H9 (cell line): ENCODE measurements around the gene HIC1. TPM values are rescaled to one million over a fixed set of nuclear protein-coding genes. Genes with fewer than 3 reads are reported as not detected.

Source experiments
- DNase-seq: peaks from one replicate; pipeline ENCODE4 v3.0.0-alpha.2; 2017
- H2AFZ ChIP-seq: one replicate; pipeline ENCODE4 v1.6.1; 2013; ENCODE audit warnings: mild to moderate bottlenecking, low read length, control low read depth, moderate library complexity
- H2AK5ac ChIP-seq: 2 replicates; pipeline ENCODE4 v1.6.1; 2013; ENCODE audit warnings: low read length, control low read depth, mixed read lengths; ENCODE audit not compliant: insufficient read length
- H2BK120ac ChIP-seq: one replicate; pipeline ENCODE4 v1.6.1; 2013; ENCODE audit warnings: low read depth, mild to moderate bottlenecking, low read length, control low read depth, inconsistent platforms; ENCODE audit not compliant: poor library complexity, severe bottlenecking
- H2BK12ac ChIP-seq: 2 replicates; pipeline ENCODE4 v1.6.1; 2013; ENCODE audit warnings: low read length, control low read depth, mixed read lengths, low read depth; ENCODE audit not compliant: insufficient read length
- H2BK15ac ChIP-seq: 2 replicates; pipeline ENCODE4 v1.6.1; 2013; ENCODE audit warnings: low read depth, low read length, control low read depth
- H2BK20ac ChIP-seq: one replicate; pipeline ENCODE4 v1.6.1; 2013; ENCODE audit warnings: low read depth, mild to moderate bottlenecking, low read length, control low read depth, inconsistent platforms; ENCODE audit not compliant: poor library complexity, severe bottlenecking
- H2BK5ac ChIP-seq: 2 replicates; pipeline ENCODE4 v1.6.1; 2013; ENCODE audit warnings: low read length, control low read depth, mixed read lengths; ENCODE audit not compliant: insufficient read length
- H3K14ac ChIP-seq: 2 replicates; pipeline ENCODE4 v1.6.1; 2013; ENCODE audit warnings: low read length, control low read depth; ENCODE audit not compliant: insufficient read depth
- H3K18ac ChIP-seq: 2 replicates; pipeline ENCODE4 v1.6.1; 2013; ENCODE audit warnings: low read depth, mild to moderate bottlenecking, mixed read lengths, low read length, control low read depth; ENCODE audit not compliant: insufficient read length
- H3K23ac ChIP-seq: 2 replicates; pipeline ENCODE4 v1.6.1; 2013; ENCODE audit warnings: low read length, control low read depth, mixed read lengths, low read depth; ENCODE audit not compliant: insufficient read length
- H3K23me2 ChIP-seq: 2 replicates; pipeline ENCODE4 v1.6.1; 2013; ENCODE audit warnings: low read depth, mild to moderate bottlenecking, mixed read lengths, low read length, control low read depth; ENCODE audit not compliant: insufficient read length, poor library complexity, severe bottlenecking
- H3K27ac ChIP-seq: 2 replicates; pipeline ENCODE4 v1.5.1; 2013; ENCODE audit warnings: low read length, control low read depth, mixed read lengths, low read depth; ENCODE audit not compliant: insufficient read length
- H3K27me3 ChIP-seq: 2 replicates; pipeline ENCODE4 v1.6.1; 2013; ENCODE audit warnings: low read length, control low read depth, inconsistent platforms; ENCODE audit not compliant: insufficient read depth
- H3K4ac ChIP-seq: 2 replicates; pipeline ENCODE4 v1.6.1; 2013; ENCODE audit warnings: low read depth, mild to moderate bottlenecking, control low read depth, inconsistent platforms, low read length, moderate library complexity
- H3K4me1 ChIP-seq: 2 replicates; pipeline ENCODE4 v1.6.1; 2013; ENCODE audit warnings: low read length, control low read depth, inconsistent platforms; ENCODE audit not compliant: insufficient read depth
- H3K4me2 ChIP-seq: 2 replicates; pipeline ENCODE4 v1.6.1; 2013; ENCODE audit warnings: low read length, control low read depth, mixed read lengths; ENCODE audit not compliant: insufficient read length, insufficient read depth
- H3K56ac ChIP-seq: 2 replicates; pipeline ENCODE4 v1.6.1; 2013; ENCODE audit warnings: low read depth, mild to moderate bottlenecking, mixed read lengths, low read length, control low read depth; ENCODE audit not compliant: insufficient read length
- H3K79me1 ChIP-seq: 2 replicates; pipeline ENCODE4 v1.6.1; 2013; ENCODE audit warnings: low read depth, mild to moderate bottlenecking, moderate library complexity, low read length, control low read depth, inconsistent platforms; ENCODE audit not compliant: insufficient read depth, poor library complexity, severe bottlenecking
- H3K79me2 ChIP-seq: 2 replicates; pipeline ENCODE4 v1.6.1; 2013; ENCODE audit warnings: low read length, control low read depth, inconsistent platforms; ENCODE audit not compliant: insufficient read depth
- H3K9ac ChIP-seq: 2 replicates; pipeline ENCODE4 v1.6.1; 2013; ENCODE audit warnings: low read length, control low read depth, mixed read lengths; ENCODE audit not compliant: insufficient read length; ENCODE audit errors: extremely low read depth
- H3K9me3 ChIP-seq: one replicate; pipeline ENCODE4 v1.6.1; 2013; ENCODE audit warnings: low read depth, low read length, inconsistent platforms; ENCODE audit not compliant: control insufficient read depth
- H3T11ph ChIP-seq: one replicate; pipeline ENCODE4 v1.6.1; 2013; ENCODE audit warnings: mild to moderate bottlenecking, low read length, control low read depth, inconsistent platforms
- H4K20me1 ChIP-seq: one replicate; pipeline ENCODE4 v1.6.1; 2013; ENCODE audit not compliant: control insufficient read depth, insufficient read length, insufficient read depth
- H4K5ac ChIP-seq: 2 replicates; pipeline ENCODE4 v1.6.1; 2013; ENCODE audit warnings: low read depth, mild to moderate bottlenecking, mixed read lengths, low read length, control low read depth; ENCODE audit not compliant: insufficient read length
- H4K8ac ChIP-seq: replicated peaks from 2 replicates; pipeline ENCODE4 v1.6.1; 2013; ENCODE audit warnings: low read length, control low read depth, mixed read lengths, low read depth; ENCODE audit not compliant: insufficient read length
- H4K91ac ChIP-seq: 2 replicates; pipeline ENCODE4 v1.6.1; 2013; ENCODE audit warnings: low read depth, mild to moderate bottlenecking, moderate library complexity, mixed read lengths, low read length, control low read depth; ENCODE audit not compliant: insufficient read length
- H3K27ac Mint-ChIP-seq, 3 experiments: 2 replicates in 2 of 3; 3 replicates in 1 of 3; pipeline ENCODE4 v1.8.0; 2020 to 2021; ENCODE audit warnings: mixed read lengths in 3 of 3, mild to moderate bottlenecking in 1 of 3, moderate library complexity in 1 of 3
- H3K27me3 Mint-ChIP-seq: 2 replicates; pipeline ENCODE4 v1.8.0; 2021; ENCODE audit warnings: low read depth, mild to moderate bottlenecking, moderate library complexity, mixed read lengths
- H3K36me3 Mint-ChIP-seq, 3 experiments: 2 replicates in 2 of 3; 3 replicates in 1 of 3; pipeline ENCODE4 v1.8.0; 2020 to 2021; ENCODE audit warnings: low read depth in 3 of 3, mixed read lengths in 3 of 3; ENCODE audit not compliant: insufficient read depth in 1 of 3
- H3K4me1 Mint-ChIP-seq, 2 experiments: 2 replicates each; pipeline ENCODE4 v1.8.0; 2020; ENCODE audit warnings: mixed read lengths in 2 of 2
- H3K4me3 Mint-ChIP-seq, 2 experiments: 2 replicates in 1 of 2; 3 replicates in 1 of 2; pipeline ENCODE4 v1.8.0; 2020 to 2021; ENCODE audit warnings: mild to moderate bottlenecking in 2 of 2, mixed read lengths in 2 of 2, moderate library complexity in 1 of 2
- H3K9me3 Mint-ChIP-seq, 2 experiments: 2 replicates in 1 of 2; 3 replicates in 1 of 2; pipeline ENCODE4 v1.8.0; 2020; ENCODE audit warnings: mild to moderate bottlenecking in 2 of 2, mixed read lengths in 2 of 2, moderate library complexity in 1 of 2
- CTCF ChIP-seq: fragments of 200-600 bp; sonication (generic); conservative IDR thresholded peaks from 3 replicates; pipeline ENCODE4 v1.8.0; 2021; ENCODE audit warnings: antibody characterized with exemption, mild to moderate bottlenecking
- WGBS: extraction: QIAGEN DNeasy Blood & Tissue Kit; methylation state at CpG from one replicate; pipeline ENCODE4 v1.1.7; 2013; ENCODE audit warnings: missing lambda C conversion rate, low lambda C conversion rate, mixed read lengths; ENCODE audit not compliant: insufficient read length; ENCODE audit errors: extremely low coverage; 5-methylcytosine and 5-hydroxymethylcytosine counted together
- total RNA-seq: library from RNA; stranded (reverse); gene quantifications from 2 replicates; pipeline ENCODE4 v1.2.1, GENCODE V29; 2021

HIC1 gene
- total RNA-seq, 1 experiment from 2014 or later, result 1.8 TPM

DNA sequence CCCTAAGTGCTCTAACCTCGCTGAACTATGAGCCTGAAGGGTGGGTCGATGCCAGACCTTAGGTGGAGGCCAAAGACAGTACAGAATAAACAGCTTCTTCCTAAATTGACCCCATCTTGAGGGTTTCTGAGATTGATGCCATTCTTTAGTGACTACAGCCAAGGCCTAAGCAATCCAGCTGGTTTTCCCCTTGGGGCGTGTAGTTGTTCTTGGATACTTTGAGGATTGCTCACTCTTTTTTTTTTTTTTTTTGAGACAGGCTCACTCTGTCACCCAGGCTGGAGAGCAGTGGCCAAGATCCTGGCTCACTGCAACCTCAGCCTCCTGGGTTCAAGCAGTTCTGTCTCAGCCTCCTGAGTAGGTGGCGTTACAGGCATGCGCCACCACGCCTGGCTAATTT lies 11.1 kb upstream of the HIC1 start:
- no peak for TF ChIP-seq CTCF
- H2AFZ ChIP-seq, result no peak overlapping the region
- H3K14ac ChIP-seq, result no peak overlapping the region
- peaks cover 29% of the 10 kb centered on the region for H3K27me3 Mint-ChIP-seq
- peaks cover 9% of the 10 kb centered on the region for H3K23me2 ChIP-seq
- no peaks in the 10 kb centered on the region for H3K4me1 ChIP-seq
- DNase-seq, result no peak
- H2BK20ac ChIP-seq, result no peak overlapping the region
- H3K27ac ChIP-seq, result no peak overlapping the region
- no peaks in the 10 kb centered on the region for H3K9me3 ChIP-seq
- no peak overlapping the region for H3K9ac ChIP-seq
- H3K4me1 Mint-ChIP-seq, result peaks cover 7 to 11% of the 10 kb centered on the region in 2 experiments
- H2AK5ac ChIP-seq, result no peak overlapping the region
- H3K79me1 ChIP-seq, result no peaks in the 10 kb centered on the region
- no peak overlapping the region for H3K56ac ChIP-seq
- no peak overlapping the region for H4K8ac ChIP-seq
- H4K5ac ChIP-seq, result no peak overlapping the region
- peaks cover 2% of the 10 kb centered on the region; the same call in 1 of the 2 replicates for H3K27me3 ChIP-seq
- no peak overlapping the region for H3K23ac ChIP-seq
- no peaks in the 10 kb centered on the region for H3K9me3 Mint-ChIP-seq
- no peak overlapping the region for H2BK12ac ChIP-seq
- no CpG with 5 or more reads among the region's 6 CpGs for WGBS
- H3K36me3 Mint-ChIP-seq, result peaks cover 7 to 19% (median 13%) of the 10 kb centered on the region in 3 experiments
- H3T11ph ChIP-seq, result no peak overlapping the region
- no peak overlapping the region for H3K27ac Mint-ChIP-seq
- H3K4me2 ChIP-seq, result no peak overlapping the region
- H3K4ac ChIP-seq, result no peak overlapping the region
- no peak overlapping the region for H2BK5ac ChIP-seq
- H4K91ac ChIP-seq, result no peak overlapping the region
- H2BK120ac ChIP-seq, result no peak overlapping the region
- no peaks in the 10 kb centered on the region for H4K20me1 ChIP-seq
- H2BK15ac ChIP-seq, result no peak overlapping the region
- H3K4me3 Mint-ChIP-seq, result peak overlapping the region in 1 of 2 experiments; percentile 92; a peak in 1 of 5 replicates
- no peak overlapping the region for H3K18ac ChIP-seq
- no peaks in the 10 kb centered on the region for H3K79me2 ChIP-seq
